NCI-H526 treated with DMSO at 0.1 percent for 48 hours (cell line): ENCODE measurements around the gene INSIG1.

Experiments
- DNase-seq: peaks from one replicate; lab custom pipeline; 2025; lab: John Stamatoyannopoulos, UW

The INSIG1 gene

GRCh38 chr7:155303039-155303593, 5.4 kb downstream of the INSIG1 start:
- no peak for DNase-seq

DNA sequence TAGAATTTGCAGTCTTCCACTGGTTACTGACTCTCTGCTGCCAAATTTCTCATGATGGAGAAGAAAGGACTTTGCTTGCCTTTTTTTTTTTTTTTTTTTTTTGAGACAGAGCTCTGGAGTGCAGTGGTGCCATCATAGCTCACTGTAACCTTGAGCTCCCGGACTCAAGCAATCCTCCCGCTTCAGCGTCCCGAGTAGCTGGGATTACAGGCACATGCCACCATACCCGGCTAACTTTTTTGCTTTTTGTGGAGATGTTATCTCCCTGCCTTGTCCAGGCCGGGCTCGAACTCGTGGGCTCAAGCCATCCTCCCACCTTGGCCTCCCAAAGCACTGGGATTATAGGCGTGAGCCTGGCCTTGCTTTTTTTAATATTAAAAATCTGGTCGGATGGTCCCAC, 6.2 kb downstream of the INSIG1 start:
- no peak for DNase-seq

- no peak for DNase-seq
Measured at GRCh38 chr7:155305231-155305904, 7.7 kb downstream of the INSIG1 start.

DNA sequence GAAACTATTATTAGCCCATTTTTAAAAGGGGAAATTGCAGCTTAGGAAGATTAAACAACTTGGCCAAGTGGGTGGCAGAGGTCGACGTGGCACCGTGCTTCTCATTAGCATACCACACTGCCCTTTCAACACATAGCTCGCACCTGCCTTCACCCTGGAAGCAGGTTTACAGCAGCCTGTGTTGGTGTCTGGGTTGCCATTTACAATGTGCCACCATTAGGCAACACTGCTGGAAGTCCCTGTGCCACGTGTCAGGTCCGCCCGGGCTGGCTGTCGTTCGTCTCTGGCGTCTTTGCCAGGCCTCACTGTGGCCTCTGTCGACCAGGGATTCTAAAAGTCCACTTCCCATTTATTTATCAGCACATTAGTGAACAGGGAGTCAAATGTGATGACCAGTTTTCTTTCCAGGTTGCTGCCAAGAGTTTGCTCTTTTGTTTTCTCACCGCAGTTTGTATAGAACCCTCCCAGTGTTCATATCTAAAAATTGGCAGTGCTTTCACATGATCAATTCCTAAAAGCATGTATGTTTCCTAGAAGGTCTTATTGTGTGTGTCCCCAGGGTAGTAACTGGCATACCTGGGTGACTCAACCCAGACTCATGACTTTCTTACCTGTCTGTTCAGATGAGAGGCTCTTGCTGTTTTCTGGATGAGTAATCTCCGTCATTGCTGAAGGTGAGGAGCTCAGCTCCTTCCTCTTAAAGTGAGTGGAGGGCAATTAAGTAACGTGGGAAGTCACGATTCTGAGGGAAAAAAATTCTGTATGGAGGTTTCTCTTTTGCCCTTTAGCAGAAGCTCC, 9.2 kb downstream of the INSIG1 start:
- no peak for DNase-seq

- no peak for DNase-seq
Measured at GRCh38 chr7:155308330-155309020, 10.8 kb downstream of the INSIG1 start.

DNA sequence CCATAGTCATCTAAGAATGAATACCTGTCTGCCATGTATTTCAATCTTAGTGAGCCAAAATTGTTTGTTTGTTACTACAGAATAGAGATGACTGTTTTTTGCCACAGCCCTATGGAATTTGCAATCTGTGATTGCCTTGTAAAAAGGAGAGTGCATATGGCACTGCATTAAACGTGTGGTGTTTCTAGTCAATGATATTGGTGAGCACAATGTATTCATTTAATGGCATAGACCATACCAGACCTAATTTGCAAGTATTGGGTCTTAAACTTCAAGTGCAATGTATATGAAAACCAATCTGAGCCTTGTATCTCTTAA, 11.3 kb downstream of the INSIG1 start:
- DNase-seq = no peak

- no peak for DNase-seq
Measured at GRCh38 chr7:155310425-155311114, 12.9 kb downstream of the INSIG1 start.

DNA sequence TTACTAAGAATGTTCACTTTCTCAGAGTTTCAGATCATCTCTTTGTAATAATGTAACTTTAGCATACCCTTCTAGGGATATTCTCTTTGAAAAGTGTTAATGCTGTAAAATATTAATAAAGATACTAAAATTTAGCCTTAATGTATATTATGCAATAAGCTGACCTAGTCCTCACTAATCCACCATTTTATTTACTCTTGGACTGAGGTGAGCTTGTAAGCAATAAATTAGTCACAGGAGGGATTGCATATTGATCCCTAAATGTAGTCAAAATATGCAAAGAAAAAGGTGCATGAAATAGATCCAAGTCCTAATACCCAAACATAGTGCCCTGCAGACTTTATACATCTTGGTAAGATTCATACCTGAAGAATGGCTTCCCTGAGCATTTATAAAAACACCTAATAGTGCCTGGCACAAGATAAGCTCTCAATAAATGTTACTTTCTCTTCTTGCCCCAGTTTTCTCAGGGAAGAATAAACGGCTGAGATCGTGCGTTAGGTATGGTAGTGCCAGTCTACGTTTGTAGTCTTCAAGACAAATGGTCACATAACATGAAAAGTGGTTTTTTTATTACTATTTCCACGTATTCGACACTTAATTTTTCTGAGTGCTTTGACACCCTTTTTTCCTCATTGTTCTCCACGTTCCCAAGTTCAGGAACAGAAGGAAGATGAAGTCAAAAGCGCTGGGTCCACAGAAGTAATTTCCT, 14.3 kb downstream of the INSIG1 start:
- DNase-seq = no peak

DNA sequence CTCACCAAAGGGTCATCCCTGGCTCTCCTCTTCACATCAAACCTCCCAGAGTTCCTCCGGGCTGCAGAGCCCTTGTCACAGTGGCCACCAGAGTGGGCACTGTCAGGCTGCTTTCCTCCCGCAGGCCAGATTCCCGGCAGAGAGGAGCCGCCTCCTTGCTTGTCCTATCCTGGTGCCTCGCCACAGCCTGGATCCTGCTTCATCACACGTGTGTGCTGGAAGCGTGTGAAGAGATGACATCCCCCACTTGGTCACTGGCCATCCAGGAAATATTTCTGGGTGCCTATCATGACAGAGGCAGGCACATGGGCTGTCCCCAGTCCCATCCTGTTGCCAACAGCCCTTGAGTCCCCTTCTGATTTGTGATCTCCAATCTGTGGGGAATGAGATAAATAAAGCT, 15.0 kb downstream of the INSIG1 start:
- no peak for DNase-seq

- no peak for DNase-seq
Measured at GRCh38 chr7:155313096-155313495, 15.4 kb downstream of the INSIG1 start.

DNA sequence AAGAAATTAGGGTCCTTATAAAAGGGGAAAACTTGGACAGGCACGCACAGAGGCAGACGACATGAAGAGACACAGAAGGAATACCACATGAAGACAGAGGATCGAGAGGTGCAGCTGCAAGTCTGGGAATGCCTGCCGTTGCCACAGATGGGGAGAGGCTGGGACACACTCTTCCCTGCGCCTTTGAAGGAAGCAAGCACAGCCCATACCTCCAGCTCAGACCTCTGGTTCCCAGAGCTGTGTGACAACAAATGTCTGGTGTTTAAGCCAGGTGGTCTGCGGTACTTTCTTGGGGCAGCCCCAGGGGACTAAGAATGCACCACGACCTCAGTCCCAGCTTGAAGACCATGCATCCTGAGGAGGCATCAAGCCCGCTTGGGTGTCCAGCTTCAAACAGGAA, 18.3 kb downstream of the INSIG1 start:
- DNase-seq = no peak

- DNase-seq = no peak
Measured at GRCh38 chr7:155316427-155317113, 18.9 kb downstream of the INSIG1 start.

- DNase-seq = no peak
Measured at GRCh38 chr7:155317114-155317434, 19.4 kb downstream of the INSIG1 start.

GRCh38 chr7:155318245-155318644, 20.6 kb downstream of the INSIG1 start:
- no peak for DNase-seq

DNA sequence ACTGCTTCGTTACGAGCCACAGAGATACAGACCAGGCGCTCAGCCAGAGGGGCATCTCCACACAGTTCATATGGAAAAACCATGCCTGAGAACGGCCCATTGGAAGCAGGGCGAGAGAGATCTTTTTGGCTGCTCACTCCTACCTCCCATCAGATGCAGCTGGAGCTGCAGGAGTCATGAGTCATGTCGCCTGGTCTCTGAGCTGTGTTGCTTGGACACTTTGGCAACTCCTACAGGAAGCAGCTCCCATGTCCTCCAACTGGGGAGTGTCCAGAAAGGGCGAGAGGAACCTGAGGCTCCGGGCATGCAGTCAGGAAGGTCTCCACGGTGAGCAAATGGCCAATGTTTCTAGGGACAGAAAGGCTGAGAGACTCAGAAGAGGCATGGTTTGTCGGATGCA, 24.9 kb downstream of the INSIG1 start:
- no peak for DNase-seq

DNA sequence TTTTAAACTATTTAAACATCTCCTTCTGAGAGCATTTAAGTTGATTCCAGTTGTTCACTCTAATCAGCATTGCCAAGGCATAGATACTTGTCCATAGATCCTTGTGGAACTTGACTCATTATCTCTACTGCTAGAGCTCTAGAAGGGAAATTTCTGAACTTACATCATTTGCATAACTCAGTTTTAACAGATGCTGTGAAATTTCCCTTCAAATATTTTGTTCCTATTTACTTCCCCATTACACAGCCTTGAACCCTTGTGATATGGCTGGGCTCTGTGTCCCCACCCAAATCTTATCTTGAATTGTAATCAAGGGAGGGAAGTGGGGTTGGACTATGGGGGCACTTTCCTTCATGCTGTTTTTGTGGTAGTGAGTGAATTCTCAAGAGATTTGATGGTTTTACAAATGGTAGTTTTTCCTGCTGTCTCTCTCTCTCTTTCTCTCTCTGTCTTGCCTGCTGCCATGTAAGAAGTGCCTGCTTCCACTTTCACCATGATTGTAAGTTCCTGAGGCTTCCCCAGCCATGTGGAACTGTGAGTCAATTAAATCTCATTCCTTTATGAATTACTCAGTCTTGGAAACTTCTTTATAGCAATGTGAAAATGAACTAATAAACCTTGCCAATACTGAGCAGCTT, 25.4 kb downstream of the INSIG1 start:
- no peak for DNase-seq

DNA sequence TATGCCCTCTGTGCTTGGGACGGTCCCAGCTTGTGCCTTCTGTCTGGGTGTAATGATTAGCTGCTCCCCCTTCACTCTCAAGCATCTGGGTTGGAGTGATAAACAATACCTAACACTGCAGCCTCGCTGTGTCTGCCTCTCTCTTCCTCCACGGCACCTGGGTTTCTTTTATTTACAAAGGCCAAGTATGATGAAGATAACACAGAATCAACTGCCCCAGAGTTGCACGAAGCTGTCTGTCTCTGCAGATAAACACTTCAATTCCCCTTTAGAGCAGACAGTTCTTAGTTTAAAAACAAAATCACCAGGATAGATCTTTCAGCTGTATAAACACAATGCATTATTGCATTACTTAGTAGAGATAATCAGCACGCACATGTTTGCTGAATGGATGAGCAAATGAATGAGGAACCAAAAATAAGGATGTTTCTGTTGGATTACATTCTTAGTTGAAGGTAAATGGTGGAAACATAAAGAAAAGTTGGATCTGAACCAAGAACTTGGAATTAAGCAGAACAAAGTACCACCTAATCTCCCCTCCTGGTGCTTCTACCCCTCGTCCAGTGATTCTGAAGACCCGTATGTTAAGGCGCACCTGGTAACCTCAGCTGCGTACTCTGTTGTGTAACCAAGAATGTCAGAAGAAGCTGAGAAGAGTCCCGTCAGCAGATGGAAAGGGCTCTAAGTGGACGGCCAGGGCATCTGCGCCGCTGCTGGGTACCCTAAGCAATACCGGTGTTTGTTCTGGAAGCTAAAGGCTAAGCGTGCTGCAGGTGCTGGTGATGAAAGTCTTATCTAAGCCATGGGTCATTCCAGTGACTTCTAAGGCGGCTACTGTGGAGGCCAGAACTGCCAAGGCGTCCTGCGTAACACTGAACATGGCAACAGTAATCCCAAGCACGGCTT, 26.6 kb downstream of the INSIG1 start:
- no peak for DNase-seq

DNA sequence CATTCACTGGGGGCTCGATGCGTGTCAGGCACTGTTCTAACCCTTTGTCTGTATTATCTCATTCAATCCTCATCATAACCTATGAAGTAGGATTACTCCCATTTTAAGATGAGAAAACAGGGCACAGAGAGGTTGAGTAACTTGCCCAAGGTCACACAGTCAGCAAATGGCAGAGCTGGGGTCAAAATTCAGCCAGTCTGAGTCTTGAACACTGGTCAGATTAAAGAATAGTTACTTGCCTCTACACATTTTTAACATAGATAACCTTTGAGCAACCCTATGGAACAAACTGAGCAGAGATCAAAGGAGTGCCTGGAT, 27.2 kb downstream of the INSIG1 start:
- no peak for DNase-seq

GRCh38 chr7:155326385-155326784, 28.7 kb downstream of the INSIG1 start:
- DNase-seq = no peak
